AG10803 (cell line): ENCODE data around the gene RTF1.

Source experiments
- DNase-seq: peaks from one replicate; pipeline ENCODE4 v3.0.0; 2010; ENCODE audit warnings: low read depth
- H3K4me3 ChIP-seq: 2 replicates; pipeline ENCODE4 v1.5.1; 2011; ENCODE audit warnings: mild to moderate bottlenecking, low read length, control low read depth
- CTCF ChIP-seq: conservative IDR thresholded peaks from 2 replicates; pipeline ENCODE4 v1.5.1; 2011; ENCODE audit warnings: mild to moderate bottlenecking, low read length, control low read depth, inconsistent platforms

Gene RTF1

GRCh38 chr15:41489641-41490040 lies 72.7 kb downstream of the RTF1 start:
- no peak for TF ChIP-seq CTCF
- no peak for DNase-seq
- no peak overlapping the region for H3K4me3 ChIP-seq

GRCh38 chr15:41490355-41490754 lies 73.5 kb downstream of the RTF1 start:
- no peak for TF ChIP-seq CTCF
- H3K4me3 ChIP-seq = no peak overlapping the region
- DNase-seq = peak; percentile 96

GRCh38 chr15:41491889-41492288 lies 75.0 kb downstream of the RTF1 start:
- no peak for DNase-seq
- no peak overlapping the region for H3K4me3 ChIP-seq
- TF ChIP-seq CTCF = no peak

GRCh38 chr15:41492597-41493204 lies 75.8 kb downstream of the RTF1 start:
- no peak for TF ChIP-seq CTCF
- DNase-seq = no peak
- peak overlapping the region; percentile 61 for H3K4me3 ChIP-seq

- no peak for TF ChIP-seq CTCF
- peak within 1 kb of the TSS; percentile 61 for H3K4me3 ChIP-seq
- peak; percentile 48 for DNase-seq
These were observed 76.5 kb downstream of the RTF1 start, which contains the start of gene ITPKA for GRCh38 chr15:41493205-41493901. Gene ITPKA, plus strand, starts transcription at chr15:41493874. Its CDS starts 54 bp downstream, at chr15:41493928.

- peak overlapping the region; percentile 41 for H3K4me3 ChIP-seq
- DNase-seq = no peak
- TF ChIP-seq CTCF = no peak
These were observed 77.0 kb downstream of the RTF1 start for GRCh38 chr15:41493902-41494189.
